ENCODE results near the gene KBTBD2.
"Not testable (repeated sequence)": the region's sequence is repeated elsewhere in the genome, so short reads cannot be mapped to it uniquely, and the experiment has no call there.

KBTBD2 gene

GRCh38 chr7:32891043-32891799 is at the start of gene KBTBD2:
Gene KBTBD2 (minus strand): TSS chr7:32891760. CDS start chr7:32879604, 12,156 bp downstream.
- DNase-seq (ENCODE audit: low spot score), result peak; percentile 88

- DNase-seq (ENCODE audit: low spot score), result no peak
Observed at GRCh38 chr7:32941181-32941580, 49.6 kb upstream of the KBTBD2 start.

DNA sequence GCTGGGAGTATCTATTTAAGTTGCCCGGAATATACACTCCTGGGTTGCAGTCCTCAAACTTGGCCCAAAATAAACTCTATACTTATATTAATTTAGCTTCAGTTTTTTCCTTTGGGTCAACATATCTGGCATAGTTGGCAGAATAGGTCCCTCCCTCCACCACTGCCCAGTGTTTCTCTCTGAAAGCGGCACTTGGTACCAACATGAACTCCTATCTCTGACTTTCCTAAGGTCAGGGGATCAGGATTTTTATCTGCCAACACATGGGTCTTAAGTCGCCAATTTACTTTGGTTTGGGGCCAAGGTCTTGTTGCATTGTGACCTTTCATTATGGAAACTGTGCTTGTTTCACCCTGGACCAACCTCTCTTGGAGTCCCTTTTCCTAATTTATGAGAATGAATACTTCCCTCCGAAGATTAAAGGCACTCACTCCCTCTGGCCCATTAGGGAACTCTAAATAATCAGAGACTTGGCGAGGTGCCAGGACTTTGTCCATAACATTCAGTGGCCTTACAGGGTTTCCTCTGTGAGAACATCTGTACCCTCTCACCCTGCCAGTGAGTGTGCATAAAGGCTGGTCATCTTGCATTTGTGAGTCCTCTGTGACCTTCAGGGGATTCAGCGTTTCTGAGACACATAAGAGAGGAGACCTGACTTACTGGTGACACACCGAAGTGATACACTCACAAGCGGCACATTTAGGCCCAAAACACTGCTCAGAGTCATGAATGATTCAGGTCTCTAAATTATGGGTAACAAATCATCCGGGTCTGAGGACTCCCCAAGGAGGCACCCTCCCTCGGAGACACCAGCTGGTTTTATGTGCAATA is 46.0 kb upstream of the KBTBD2 start:
- no peak for DNase-seq (ENCODE audit: low spot score)

DNA sequence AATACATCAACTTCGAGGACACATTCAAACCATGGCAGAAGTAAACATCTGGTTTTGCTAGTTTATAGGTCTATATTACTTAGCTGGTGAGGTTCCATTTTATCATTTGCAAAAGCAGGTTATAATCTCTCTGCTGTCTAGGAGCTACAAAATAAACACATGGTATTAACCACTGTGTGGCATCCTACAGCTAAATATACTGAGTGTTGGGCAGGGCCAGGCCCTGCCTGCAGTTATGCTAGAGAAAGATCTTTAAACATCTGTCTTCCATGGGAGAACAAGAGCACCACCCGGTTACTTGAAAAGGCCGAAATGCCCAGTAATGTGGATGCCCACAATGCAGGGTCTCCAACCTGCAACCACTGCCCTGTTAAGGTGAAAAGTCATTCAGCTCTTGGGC is 45.1 kb upstream of the KBTBD2 start:
- DNase-seq (ENCODE audit: low spot score), result no peak

DNA sequence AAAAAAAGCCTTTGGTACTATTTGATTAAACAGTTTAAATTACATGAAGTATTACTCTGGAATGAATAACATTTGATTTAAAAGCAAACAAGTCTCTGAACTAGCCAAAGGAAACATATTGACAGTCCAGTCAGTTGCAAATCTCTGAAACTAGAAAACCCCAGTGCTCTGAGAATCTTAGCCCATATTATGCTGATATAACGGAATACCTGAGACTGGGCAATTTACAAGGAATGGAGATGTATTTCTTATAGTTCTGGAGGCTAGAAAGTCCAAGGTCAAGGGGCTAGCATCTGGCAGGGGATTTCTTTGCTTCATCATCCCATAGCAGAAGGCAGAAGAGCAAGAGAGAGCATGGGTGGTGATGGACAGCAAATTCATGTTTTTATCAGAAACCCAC is 44.0 kb upstream of the KBTBD2 start:
- no peak for DNase-seq (ENCODE audit: low spot score)

DNA sequence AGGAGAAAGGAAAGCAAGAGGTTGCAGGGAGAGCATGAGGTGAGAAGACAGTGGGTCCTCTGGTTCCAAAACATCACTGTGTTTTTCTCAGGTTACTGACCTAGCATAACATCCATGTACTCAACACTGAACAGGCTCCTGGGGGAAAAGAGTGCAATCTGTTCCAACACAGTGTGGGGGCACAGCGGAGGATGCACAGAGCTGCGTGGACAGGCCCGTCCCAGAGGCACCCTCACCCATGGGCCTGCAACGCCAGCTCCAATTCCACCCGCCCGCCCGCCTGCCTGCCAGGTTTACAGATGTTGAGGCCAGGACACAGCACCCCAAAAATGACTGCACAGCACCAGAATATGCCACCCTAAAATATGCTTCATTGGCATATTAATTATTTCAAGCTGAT is 38.8 kb upstream of the KBTBD2 start:
- DNase-seq (ENCODE audit: low spot score), result no peak

DNA sequence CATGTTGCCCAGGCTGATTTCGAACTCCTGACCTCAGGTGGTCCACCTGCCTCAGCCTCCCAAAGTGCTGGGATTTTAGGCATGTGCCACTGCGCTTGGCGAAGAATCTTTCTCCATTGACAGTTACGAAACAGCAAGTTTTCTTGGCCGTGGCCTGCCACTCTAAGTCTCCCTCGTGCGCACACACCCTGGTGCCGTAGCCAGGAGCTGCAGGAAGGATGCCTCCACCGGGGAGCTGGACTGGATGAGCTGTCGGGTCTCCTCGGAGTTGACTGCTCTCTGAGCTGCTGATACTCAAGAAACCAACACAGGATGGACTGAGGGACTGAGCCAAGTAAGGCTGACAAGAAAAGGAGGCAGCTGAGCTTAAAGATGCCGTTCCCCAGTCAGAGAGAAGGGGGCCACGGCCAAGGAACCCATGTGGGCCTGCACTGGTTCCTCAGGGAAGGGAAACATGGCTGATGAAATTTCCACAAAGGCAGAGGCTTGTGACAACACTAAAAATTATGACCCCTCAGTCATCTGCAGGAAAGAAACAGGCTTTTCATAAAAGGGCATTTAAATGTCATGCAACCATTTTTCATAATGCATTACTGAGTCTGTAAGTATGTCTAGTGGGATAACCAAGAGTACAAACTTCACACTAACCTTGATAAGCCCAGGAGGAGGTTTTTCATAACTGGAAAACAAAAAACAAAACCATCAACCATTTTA is 38.0 kb upstream of the KBTBD2 start:
- DNase-seq (ENCODE audit: low spot score), result no peak

GRCh38 chr7:32928785-32929298 is 37.3 kb upstream of the KBTBD2 start:
- no peak for DNase-seq (ENCODE audit: low spot score)

- no peak for DNase-seq (ENCODE audit: low spot score)
Observed at GRCh38 chr7:32921896-32922295, 30.3 kb upstream of the KBTBD2 start.

DNA sequence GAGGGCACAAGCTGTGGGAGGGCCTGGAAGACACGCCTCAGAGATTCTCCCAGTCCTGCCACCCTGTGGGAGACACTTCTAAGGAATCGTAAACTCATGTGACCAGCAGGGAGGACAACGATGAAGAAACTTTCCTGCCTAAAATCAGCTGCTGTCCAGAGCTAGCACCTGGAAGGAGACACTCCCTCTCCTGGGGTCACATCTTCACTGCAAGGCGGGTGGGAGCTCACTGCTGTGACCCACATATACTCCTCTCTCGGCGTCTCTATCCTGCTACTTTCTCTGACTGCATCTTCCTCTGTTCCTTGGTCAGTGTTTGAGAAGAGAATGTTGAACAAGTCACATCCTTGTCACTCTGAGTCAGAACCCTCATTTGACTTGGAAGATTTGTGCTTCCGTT is 25.4 kb upstream of the KBTBD2 start:
- DNase-seq (ENCODE audit: low spot score), result not testable (repeated sequence)

- DNase-seq (ENCODE audit: low spot score), result no peak
Observed at GRCh38 chr7:32916006-32916405, 24.4 kb upstream of the KBTBD2 start.

DNA sequence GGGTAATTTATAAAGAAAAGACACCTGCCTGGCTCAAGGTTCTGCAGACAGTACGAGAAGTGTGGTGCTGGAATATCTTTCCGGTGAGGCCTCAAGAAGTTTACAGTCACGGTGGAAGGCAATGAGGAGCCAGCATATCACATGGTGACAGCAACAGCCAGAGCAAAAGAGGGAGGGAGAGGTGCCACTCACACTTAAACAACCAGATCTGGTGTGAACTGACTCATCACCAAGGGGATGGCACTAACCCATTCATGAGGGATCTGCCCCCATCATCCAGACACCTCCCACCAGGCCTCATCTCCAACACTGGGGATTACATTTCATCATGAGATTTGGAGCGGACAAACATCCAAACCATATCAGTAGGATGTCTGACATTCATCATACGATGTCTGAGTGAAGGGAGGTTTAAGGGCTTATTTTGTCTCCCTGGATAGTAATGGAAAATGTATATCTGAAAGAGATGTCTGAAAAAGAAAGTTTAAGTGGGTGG is 23.5 kb upstream of the KBTBD2 start:
- DNase-seq (ENCODE audit: low spot score), result no peak

GRCh38 chr7:32914184-32914583 is 22.6 kb upstream of the KBTBD2 start:
- no peak for DNase-seq (ENCODE audit: low spot score)

GRCh38 chr7:32910195-32910594 is 18.6 kb upstream of the KBTBD2 start:
- no peak for DNase-seq (ENCODE audit: low spot score)

- DNase-seq (ENCODE audit: low spot score), result peak; percentile 80
Observed at GRCh38 chr7:32905175-32905662, 13.7 kb upstream of the KBTBD2 start.

- no peak for DNase-seq (ENCODE audit: low spot score)
Observed at GRCh38 chr7:32901629-32902028, 10.1 kb upstream of the KBTBD2 start.

DNA sequence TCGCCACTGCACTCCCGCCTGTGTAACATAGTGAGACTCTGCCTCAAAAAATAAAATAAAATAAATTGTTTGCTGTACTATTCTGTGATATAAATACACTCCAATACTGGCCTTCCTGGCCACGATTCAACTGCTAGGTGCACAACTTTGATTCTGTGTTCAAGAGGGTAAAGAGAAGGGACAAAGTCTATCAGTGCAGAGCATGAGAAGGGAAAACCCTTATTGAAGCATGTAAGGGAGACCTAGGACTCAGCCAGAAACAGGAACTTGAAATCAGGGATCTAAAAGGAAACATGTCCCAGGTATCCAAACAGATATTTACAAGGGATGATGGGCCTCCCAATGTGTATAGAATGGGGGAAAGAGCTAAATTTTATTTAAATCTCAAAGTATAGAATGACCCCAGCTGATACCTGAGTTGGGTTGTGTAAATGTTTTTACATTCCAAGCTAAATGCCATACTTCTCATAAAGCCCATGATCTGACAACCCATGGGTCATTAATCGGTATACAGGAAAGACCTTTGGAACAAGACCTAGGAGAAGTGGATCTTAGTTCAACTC is 9.0 kb upstream of the KBTBD2 start:
- no peak for DNase-seq (ENCODE audit: low spot score)

DNA sequence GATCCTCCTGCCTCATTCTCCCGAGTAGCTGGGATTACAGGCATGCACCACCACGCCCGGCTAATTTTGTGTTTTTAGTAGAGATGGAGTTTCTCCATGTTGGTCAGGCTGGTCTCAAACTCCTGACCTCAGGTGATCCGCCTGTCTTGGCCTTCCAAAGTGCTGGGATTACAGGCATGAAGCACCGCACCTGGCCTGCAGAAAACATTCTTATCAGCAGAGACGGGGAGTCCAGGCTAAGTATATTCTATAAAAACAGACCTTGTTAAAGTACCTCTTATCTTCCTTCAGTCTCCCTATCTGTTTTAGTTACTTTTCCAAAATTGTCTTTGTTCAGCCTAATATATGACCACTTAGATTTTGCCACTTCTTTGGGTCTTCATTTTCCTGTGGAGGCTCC is 5.8 kb upstream of the KBTBD2 start:
- DNase-seq (ENCODE audit: low spot score), result not testable (repeated sequence)

DNA sequence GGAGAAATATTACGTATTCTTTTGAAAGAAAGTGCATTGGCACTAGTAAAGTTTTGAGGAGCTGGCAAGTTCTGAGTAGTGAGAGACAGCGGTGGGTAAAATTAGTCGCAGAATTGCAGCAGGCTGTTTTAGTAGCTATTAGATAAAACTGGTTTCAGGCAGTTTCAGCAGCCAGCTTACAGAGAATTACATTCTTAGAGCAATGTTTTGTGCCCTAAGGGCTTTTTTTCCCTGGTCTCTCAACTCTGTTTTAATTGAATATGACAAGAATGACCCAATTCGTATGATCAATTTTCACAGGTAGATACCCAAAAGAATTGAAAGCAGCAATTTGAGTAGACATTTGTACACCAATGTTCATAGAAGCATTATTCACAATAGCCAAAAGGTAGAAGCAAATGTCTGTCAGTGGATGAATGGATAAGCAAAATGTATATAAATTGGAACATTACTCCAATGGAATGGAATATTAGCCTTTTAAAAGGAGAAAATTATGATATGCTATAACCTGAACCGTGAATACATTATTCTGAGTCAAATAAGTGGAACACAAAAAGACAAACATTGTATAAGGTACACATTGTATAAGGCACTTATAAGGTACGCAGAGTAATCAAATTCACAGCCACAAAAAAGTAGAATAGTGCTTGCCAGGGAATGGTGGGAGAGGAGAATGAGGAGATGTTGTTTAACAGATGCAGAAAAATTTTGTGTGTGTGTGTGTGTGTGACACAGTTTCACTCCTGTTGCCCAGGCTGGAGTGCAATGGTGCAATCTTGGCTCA is 5.2 kb upstream of the KBTBD2 start:
- no peak for DNase-seq (ENCODE audit: low spot score)

GRCh38 chr7:32894171-32894570 is 2.6 kb upstream of the KBTBD2 start:
- DNase-seq (ENCODE audit: low spot score), result no peak

DNA sequence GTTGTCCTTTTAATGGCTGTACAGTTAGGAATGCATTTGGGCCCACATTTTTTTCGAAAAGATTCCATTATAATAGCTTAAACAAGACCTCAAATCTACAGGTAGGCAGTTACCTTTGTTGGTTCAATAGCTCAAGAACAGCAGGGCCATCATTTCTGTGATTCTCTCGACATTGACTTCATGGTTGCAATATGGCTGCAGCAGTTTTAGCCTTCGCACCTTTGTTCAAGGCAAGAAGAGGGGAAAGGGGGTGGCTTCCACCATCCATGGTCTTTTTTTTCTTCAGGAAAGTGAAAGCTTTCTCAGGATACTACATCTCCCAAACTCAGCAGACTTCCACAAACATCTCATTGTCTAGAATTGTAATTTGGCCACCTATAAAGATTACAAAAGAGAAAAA is 2.2 kb upstream of the KBTBD2 start:
- no peak for DNase-seq (ENCODE audit: low spot score)

Measured in ecto neural progenitor cell (in vitro differentiated cells).